Gastroesophageal sphincter (tissue), 3 donors: ENCODE measurements around the gene NCKAP5.

Source experiments
- CTCF ChIP-seq, 4 experiments: fragments of 200-600 bp in 2 of 4; fragments of 450-650 bp in 2 of 4; sonication (generic) in 1 of 4; IDR thresholded peaks; one replicate each; pipeline ENCODE4 v1.5.1; 2017 to 2019; ENCODE audit warnings: antibody characterized with exemption in 4 of 4, mild to moderate bottlenecking in 2 of 4, moderate library complexity in 2 of 4
- POLR2A ChIP-seq, 2 donors: fragments of 450-650 bp; IDR thresholded peaks; one replicate each; pipeline ENCODE4 v1.6.1; 2017; ENCODE audit warnings: antibody characterized with exemption in 2 of 2, mild to moderate bottlenecking in 2 of 2, moderate library complexity in 1 of 2
- POLR2AphosphoS5 ChIP-seq: sonication (generic); formaldehyde crosslinking; IDR thresholded peaks from one replicate; pipeline ENCODE4 v1.6.1; 2017; ENCODE audit warnings: antibody characterized with exemption

GRCh38 chr2:132736059-132736458, 832.2 kb downstream of the NCKAP5 start:
- no peak for TF ChIP-seq CTCF (IDR thresholded peaks at IDR 0.05)
- no peak for TF ChIP-seq POLR2A (IDR thresholded peaks at IDR 0.05)
- no peak for TF ChIP-seq POLR2AphosphoS5
